NCI-H1417 (cell line): ENCODE measurements around the gene TSPEAR.
A peak's percentile ranks its signal among the peaks of the same experiment; 100 is the strongest.
"Not testable (repeated sequence)": the region's sequence is repeated elsewhere in the genome, so short reads cannot be mapped to it uniquely, and the experiment has no call there.

Experiments
- DNase-seq, 3 experiments: peaks; one replicate each; lab custom pipeline; 2025; lab: John Stamatoyannopoulos, UW

TSPEAR gene

GRCh38 chr21:44571844-44572782, 139.3 kb downstream of the TSPEAR start:
- DNase-seq: no peak

GRCh38 chr21:44571296-44571695, 140.1 kb downstream of the TSPEAR start:
- no peak for DNase-seq

GRCh38 chr21:44569861-44570517, 141.4 kb downstream of the TSPEAR start:
- DNase-seq: no peak

- peak in 2 of 3 experiments; percentile 45 to 60 for DNase-seq
Measured at GRCh38 chr21:44568667-44569556, 142.5 kb downstream of the TSPEAR start.

GRCh38 chr21:44568261-44568660, 143.1 kb downstream of the TSPEAR start:
- DNase-seq: no peak

- DNase-seq: no peak
Measured at GRCh38 chr21:44567481-44568171, 143.7 kb downstream of the TSPEAR start.

GRCh38 chr21:44566403-44566802, 145.0 kb downstream of the TSPEAR start:
- no peak for DNase-seq

- DNase-seq: no peak
Measured at GRCh38 chr21:44564886-44565598, 146.3 kb downstream of the TSPEAR start.

- no peak for DNase-seq
Measured at GRCh38 chr21:44564099-44564498, 147.3 kb downstream of the TSPEAR start.

- no peak for DNase-seq
Measured at GRCh38 chr21:44558695-44559094, 152.7 kb downstream of the TSPEAR start, which contains the start of gene KRTAP10-3. TSS of gene KRTAP10-3 (minus strand) at chr21:44558795. CDS start at chr21:44558715, 80 bp downstream.

- DNase-seq: not testable (repeated sequence)
Measured at GRCh38 chr21:44558329-44558675, 153.1 kb downstream of the TSPEAR start.

- no peak for DNase-seq
Measured at GRCh38 chr21:44557491-44558328, 153.7 kb downstream of the TSPEAR start.

GRCh38 chr21:44556879-44557278, 154.5 kb downstream of the TSPEAR start:
- DNase-seq: peak; percentile 29 to 75 (median 47)

GRCh38 chr21:44555200-44555875, 156.0 kb downstream of the TSPEAR start:
- no peak for DNase-seq

GRCh38 chr21:44552681-44553080, 158.7 kb downstream of the TSPEAR start:
- no peak for DNase-seq

GRCh38 chr21:44552136-44552535, 159.2 kb downstream of the TSPEAR start:
- no peak for DNase-seq

- DNase-seq: peak; percentile 16 to 79 (median 78)
Measured at GRCh38 chr21:44551340-44551961, 159.9 kb downstream of the TSPEAR start, which contains the start of gene KRTAP10-2. TSS of gene KRTAP10-2 (minus strand) at chr21:44551505. CDS start at chr21:44551458, 47 bp downstream.

GRCh38 chr21:44550807-44551206, 160.6 kb downstream of the TSPEAR start:
- no peak for DNase-seq

GRCh38 chr21:44550285-44550684, 161.1 kb downstream of the TSPEAR start:
- not testable (repeated sequence) for DNase-seq
